COLO668 (cell line): ENCODE results near the gene RBM10.

Experiments used
- DNase-seq: peaks from one replicate; lab custom pipeline; 2025; ENCODE audit not compliant: unreplicated experiment; lab: John Stamatoyannopoulos, UW

The RBM10 gene

GRCh38 chrX:47174846-47175587 lies 30.0 kb downstream of the RBM10 start:
- no peak for DNase-seq

GRCh38 chrX:47175588-47175980 lies 30.6 kb downstream of the RBM10 start:
- DNase-seq = no peak

GRCh38 chrX:47176101-47176740 lies 31.2 kb downstream of the RBM10 start:
- DNase-seq = no peak

DNA sequence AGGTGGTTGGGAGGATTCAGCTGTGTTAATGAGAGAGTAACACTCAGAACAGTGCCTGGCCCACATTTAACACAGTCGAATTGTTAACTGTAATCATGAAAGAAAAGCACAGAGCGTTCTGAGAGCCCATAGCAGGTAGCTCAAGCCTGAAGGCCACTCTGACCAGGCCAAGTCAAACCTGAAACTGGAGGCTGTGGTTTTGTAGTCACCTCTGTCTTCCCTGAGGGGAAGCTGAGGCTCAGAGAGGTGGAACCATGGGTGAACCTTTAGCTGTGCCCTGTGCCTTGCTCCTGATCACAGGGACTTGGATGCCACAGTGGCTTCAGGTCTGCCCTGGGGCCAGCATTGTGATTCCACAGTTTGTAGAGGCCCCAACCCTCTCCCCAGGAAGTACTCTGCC lies 32.1 kb downstream of the RBM10 start:
- no peak for DNase-seq

DNA sequence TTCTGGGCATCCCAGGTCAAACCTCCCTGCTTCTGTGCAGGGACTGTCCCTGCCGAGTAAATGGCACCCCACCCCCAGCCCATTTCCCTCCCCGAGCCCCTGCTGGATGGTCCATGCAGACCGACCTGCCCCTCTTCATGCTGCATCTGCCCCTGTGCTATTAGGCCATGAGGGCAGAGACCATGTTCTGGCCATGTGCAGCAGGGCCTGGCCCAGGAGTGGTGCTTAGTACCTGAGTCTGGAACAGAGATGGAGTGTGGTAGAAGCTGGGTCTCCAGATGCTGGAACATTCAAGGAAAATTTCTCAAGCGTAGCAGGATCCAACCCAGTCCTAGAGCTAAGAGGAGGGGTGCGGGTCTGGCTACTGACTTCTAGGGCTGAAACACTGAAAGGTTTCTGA lies 33.3 kb downstream of the RBM10 start:
- no peak for DNase-seq

DNA sequence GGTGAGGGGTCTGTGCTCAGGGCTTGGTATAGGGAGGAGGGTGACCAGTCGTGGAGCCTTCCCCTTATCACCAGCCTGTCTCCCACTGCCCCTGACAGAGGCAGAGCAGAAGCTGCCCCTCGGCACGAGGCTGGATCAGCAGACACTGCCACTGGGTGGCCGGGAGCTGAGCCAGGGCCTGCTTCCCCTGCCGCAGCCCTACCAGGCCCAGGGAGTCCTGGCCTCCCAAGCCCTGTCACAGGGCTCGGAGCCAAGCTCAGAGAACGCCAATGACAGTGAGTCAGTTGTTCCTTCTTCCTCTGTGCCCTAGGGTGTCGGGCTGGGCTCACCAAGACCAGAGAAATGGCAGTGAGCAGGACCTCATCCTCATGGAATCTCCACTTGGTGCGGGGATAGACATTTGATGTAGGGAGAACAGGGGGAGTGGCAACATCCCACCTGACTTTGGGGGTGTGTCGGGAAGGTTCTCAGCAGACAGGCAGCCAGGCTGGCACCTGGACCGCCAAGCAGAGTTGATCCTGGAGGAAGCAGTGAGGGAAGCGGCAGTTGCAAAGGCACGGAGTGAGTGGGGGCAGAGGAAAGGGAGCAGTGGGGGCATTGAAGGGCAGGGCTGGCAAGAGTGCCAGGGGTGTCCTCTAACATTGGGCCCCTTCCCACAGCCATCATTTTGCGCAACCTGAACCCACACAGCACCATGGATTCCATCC lies 34.4 kb downstream of the RBM10 start:
- DNase-seq = no peak

DNA sequence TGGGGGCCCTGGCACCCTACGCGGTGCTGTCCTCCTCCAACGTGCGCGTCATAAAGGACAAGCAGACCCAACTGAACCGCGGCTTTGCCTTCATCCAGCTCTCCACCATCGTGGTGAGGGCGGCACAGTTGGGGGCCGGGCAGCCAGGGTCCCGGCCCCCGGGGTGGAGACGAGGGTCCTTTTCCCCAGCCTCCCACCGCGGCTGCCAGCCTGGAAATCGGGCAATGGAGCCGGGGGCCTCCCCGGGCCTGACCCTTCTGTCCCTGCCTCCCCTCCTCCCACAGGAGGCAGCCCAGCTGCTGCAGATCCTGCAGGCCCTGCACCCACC lies 34.9 kb downstream of the RBM10 start:
- no peak for DNase-seq

DNA sequence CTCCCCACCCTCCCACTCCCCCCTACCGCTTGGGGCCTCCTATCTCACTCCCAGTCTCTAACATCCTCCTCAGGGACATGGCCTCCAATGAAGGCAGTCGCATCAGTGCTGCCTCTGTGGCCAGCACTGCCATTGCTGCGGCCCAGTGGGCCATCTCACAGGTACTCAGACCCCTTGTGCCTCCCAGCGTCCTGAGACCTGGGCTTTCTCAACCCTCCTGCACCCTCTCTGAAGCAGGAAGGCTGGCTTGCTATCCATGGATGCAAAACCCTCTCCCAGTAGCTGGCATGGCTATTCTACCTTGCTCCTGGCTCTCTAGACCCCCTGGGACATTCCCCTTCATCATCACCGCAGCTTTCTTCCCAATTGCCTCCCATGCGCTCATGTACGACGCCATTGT lies 35.3 kb downstream of the RBM10 start:
- no peak for DNase-seq

DNA sequence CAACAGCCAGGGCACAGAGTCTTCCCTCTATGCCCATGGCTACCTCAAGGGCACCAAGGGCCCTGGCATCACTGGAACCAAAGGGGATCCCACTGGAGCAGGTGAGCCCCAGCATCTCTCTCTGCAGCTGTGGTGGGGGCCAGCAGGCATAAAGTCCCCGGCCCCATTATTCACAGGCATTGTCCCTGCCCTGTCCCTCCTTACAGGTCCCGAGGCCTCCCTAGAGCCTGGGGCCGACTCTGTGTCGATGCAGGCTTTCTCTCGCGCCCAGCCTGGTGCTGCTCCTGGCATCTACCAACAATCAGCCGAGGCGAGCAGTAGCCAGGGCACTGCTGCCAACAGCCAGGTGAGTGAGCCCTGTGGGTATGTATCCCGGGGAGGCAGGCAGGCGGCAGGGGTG lies 36.3 kb downstream of the RBM10 start:
- DNase-seq = no peak

DNA sequence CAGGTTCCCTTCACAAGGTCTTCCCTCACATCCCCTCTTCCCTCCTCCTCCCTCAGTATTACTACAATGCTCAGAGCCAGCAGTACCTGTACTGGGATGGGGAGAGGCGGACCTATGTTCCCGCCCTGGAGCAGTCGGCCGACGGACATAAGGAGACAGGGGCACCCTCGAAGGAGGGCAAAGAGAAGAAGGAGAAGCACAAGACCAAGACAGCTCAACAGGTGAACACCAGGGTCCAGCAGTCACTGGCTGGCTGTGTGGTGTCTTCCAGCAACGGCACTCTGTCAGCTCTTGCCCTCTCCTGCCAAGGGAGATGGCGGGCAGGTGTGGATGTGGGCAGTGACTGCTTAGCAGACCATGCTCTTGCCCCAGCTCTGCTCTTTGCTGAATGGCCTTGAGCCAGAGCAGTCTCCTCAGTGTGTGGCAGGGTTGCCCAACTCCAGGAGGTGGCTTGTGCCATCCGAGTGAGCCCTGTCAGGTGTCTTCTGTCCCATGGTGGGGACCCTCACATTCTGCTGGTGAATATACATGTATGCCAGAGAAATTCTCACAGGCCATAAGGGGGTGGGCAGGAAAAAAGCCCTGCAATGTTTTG lies 37.2 kb downstream of the RBM10 start:
- DNase-seq = no peak

DNA sequence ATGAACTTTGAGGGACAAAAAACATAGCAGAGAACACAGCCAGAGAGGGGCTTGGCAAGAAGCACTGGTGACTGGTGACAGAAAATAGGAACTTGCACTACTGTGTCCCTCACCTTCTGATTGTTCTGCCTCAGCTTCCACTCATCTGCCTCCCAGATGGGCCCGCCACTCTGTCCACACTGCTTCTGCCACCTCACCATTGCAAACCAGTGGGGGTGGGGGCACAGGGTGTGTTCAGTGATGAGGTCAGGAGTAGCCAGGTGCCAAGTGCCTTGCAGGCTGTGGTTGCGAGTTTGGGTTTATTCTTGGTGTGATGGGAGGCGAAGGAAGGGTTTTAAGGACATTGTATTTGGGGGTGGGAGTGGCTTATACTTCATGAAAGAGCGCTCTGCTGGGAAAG lies 39.5 kb downstream of the RBM10 start:
- no peak for DNase-seq

DNA sequence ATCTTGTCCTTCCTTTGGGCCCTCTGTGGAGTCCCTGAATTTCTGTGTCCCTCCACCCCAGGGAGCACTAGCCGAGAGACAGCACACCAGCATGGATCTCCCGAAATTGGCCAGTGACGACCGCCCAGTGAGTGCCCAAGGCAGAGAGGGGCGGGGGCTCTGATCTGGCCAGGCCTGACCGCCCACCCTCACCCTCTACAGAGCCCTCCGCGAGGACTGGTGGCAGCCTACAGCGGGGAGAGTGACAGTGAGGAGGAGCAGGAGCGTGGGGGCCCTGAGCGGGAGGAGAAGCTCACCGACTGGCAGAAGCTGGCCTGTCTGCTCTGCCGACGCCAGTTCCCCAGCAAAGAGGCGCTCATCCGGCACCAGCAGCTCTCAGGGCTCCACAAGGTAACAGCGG lies 40.2 kb downstream of the RBM10 start:
- no peak for DNase-seq

DNA sequence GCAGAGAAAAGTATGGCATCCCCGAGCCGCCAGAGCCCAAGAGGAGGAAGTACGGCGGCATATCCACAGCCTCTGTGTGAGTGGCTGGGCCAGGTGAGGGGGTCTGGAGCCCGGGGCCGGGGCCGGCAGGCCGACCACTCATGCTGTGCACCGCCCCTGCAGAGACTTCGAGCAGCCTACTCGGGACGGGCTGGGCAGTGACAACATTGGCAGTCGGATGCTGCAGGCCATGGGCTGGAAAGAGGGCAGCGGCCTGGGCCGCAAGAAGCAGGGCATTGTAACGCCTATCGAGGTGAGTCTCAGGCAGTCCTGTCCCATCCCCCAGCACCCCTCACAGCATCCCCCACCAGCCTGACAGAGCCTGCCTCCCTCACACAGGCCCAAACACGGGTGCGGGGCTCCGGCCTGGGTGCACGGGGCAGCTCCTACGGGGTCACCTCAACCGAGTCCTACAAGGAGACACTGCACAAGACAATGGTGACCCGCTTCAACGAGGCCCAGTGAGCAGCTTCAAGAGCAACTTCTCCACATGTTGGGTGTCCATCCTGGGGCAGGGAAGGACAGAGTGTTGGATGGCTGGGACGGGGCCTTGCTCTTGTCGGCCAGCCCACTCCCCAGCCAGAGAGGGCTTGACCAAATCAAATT lies 41.2 kb downstream of the RBM10 start:
- DNase-seq = no peak

- no peak for DNase-seq
Observed at GRCh38 chrX:47187106-47187677, 42.2 kb downstream of the RBM10 start.

DNA sequence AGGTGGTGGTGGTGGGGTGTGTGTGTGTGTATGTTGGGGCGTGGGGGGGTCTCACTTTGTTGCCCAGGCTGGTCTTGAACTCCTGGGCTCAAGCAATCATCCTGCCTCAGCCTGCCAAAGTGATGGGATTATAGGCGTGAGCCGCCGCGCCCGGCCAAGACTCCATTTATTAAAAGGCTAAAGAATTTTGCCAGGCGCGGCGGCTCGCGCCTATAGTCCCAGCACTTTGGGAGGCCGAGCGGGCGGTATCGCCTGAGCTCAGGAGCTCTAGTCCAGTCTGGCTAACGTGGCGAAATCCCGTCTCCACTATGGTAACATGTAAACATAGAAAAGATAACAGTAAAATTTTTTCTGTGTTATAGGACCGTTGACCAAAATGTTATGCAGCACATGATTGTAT lies 44.9 kb downstream of the RBM10 start:
- DNase-seq = no peak

DNA sequence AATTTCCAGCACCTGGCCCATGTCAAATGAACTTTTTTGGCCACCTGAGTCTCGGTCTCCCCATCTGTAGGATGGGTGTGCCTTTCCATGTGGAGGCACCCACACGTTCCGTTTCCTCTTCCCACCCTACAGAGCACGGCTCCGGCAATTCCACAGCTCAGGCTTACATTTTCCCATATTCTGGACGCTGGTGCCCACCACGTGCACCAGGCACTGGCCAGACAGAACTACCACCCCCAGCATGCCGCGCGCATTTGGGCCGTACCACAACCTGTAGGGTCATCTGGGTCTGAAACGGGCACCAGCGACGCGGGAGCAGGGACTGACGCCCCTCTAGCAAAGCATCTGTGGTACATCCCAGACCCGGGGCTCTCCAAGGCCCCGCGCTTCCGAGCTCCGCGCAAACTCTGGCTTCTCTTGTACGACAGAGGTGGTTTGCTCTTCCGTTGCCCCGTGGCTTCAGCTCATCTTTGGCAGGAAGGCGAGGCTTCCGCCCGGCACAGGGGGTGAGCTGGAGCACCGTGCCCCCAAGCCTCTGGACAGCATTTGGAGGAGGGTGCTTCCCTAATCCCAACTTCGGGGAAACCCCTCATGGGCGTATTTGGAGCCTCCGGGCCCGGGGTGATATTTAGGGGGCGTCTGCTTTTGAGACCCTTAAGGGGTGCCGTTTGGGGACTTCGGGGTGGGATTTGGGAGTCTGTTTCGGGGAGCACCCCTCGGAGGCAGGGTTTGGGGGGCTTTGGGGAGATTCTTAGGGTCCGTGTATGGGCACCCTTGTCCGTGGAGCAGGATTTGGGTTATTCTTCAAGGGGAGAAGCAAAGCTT lies 45.6 kb downstream of the RBM10 start:
- DNase-seq = peak; percentile 91

DNA sequence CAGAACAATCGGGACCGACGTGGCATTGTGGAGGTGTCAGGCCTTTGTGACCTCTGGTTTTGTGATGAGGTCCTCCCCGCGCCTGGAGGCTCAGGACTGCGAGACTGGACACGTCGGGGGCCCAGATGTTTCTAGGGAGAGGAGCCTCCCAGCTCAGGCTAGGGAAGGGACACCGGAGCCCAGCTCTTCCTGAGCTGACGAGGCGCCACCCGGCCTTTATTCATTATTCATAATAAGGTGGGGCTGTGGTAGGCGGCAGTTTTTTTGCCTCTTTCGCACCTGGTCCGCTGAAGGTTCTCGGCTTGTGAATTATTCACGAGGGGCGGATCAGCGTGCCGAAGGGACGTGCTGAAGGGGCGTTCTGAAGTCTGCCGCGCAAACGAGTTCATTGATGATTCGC lies 46.3 kb downstream of the RBM10 start:
- peak; percentile 79 for DNase-seq

DNA sequence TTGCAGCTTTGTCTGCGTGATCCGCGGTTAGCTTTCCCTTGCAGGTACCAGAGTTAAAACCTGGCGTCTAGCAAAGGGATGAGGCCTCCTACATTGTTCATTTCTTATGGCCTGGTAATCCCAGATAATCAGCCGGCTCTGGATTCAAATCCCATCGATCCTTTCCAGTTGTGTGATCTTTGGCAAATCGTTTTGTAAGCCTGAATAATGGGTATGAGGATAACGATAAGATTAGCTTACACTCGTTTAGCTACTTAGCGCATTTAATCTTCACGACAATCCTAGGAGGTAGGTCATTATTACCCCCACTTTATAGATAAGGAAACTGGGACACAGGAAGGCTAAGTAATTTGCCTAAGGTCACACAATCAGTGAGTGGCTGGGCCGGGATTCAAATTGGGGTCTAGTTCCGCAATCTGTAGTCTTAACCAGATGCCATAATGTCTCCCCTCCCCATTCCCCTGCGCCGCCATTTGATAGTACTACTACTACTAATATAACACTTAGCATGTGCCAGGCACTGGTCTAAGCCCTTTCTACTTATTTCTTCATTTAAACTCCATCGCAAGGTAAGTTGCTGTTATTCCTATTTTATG lies 46.9 kb downstream of the RBM10 start:
- DNase-seq = no peak

DNA sequence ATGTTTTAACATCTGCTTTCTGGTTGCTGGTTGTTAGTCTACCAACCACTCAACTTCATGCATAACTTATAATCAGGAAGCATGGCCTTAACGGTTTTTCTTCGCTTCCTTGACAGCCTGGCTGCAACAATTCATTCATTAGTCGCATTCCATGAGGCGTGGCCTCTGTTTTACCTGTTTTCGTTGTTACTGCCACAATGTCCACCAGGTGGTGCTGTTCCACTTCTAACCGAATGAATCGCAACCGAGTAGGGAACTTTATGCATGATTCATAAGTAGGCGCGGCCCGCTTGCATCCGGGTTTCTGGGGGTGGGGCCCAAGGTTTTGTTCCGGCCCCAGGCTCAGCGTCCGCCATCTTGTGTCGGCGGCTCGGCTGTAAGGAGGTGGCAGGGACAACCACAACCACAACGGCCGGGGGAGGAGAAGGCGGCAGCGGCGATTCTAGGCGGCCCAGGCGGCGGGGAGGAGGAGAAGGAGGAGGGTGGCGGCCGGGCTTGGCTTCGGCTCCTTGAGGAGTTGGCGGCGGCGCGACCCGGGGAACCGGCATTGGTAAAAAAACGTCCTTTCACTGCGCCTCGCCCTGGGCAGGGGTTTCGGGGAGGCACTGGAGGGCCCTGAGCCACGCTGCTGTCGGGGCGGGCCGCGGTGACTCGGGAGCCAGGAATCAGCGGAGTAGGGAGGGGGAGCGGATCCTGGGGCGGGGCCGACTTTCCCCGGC lies 48.6 kb downstream of the RBM10 start, which contains the start of gene UBA1:
Gene UBA1, plus strand, starts transcription at position 355 of the 719 bp plus-strand sequence. CDS start 4,974 bp downstream, outside the sequence.
- peak; percentile 93 for DNase-seq
